Right ventricle myocardium superior (tissue), 1 donor: ENCODE measurements around the gene DNAJC11. TPM values are rescaled to one million over a fixed set of nuclear protein-coding genes. Genes with fewer than 3 reads are reported as not detected.
A peak's percentile ranks its signal among the peaks of the same experiment; 100 is the strongest.
"Not testable (repeated sequence)": the region's sequence is repeated elsewhere in the genome, so short reads cannot be mapped to it uniquely, and the experiment has no call there.

Experiments used
- ATAC-seq: fragments of 200-7000 bp; cut with Tn5 transposase; one replicate; pipeline ENCODE4 v1.9.1; 2020; ENCODE audit warnings: mild to moderate bottlenecking; ENCODE audit not compliant: poor library complexity
- DNase-seq: peaks from one replicate; pipeline ENCODE4 v3.0.0-alpha.2; 2020
- intact Hi-C: fragments of 100-400 bp; cut with DNase I; formaldehyde crosslinking; loops from one replicate; pipeline ENCODE4 v1.11.2; 2022
- total RNA-seq: library from RNA; stranded (reverse); fragmentation: NEBNext Ultra II Directional; extraction: Animal tissue kit (Norgen Biotek cat#: 25700); gene quantifications from one replicate; pipeline ENCODE4 v1.2.1, GENCODE V29; 2021
- donor health status: DM: no; HTN: yes; CAD: no; lungs with severe emphysema.

DNAJC11 gene
- total RNA-seq, 1 donor from 2014 or later: 74.0 TPM

DNA sequence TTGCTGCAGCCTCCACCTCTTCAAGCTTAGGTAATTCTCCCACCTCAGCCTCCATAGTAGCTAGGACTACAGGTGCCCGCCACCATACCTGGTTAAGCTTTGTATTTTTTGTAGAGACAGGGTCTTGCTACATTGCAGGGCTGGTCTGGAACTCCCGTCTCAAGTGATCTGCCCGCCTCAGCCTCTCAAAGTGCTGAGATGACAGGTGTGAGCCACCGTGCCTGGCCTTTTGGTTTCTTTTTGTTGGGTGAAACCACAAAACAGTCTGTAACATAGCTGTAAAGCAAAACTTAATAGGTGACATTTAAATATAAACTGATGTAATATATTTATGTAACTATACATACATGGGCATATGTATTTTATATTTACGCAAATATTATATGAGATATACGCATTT, 3.1 kb upstream of the DNAJC11 start:
- DNase-seq (no peak), ATAC-seq (no peak)
- intact Hi-C loops: no loop called here

GRCh38 chr1:6703016-6703415, 1.4 kb upstream of the DNAJC11 start:
- no peak for DNase-seq
- intact Hi-C loops: no loop called here
- ATAC-seq: no peak

DNA sequence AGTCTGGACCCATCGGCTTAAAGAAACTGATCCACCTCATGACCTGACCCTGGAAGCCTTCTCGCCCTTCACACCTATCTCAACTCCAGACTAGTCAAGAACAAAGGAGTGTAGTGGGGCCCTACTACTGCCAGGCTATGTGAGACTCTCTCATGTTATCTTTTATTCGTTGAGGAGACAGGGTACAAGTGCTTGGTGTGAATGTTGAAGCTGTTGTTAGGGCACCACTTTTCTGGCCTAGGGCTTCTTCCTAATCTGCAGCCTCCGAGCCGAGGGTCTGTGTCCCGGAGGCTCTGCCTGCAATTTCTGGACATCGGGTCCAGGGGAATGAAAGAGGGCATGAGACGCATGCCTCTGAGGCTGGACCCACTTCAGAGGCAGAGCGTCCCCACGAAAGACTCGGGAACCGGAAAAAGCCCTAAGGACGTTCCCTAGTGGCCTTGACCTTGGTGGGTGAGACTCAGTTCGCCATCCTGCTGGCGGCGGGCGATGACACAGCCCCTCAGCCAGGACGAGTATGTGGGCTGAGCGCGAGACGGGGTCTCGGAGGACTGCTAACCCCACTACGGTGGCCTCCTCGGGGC, 671 bp downstream of the DNAJC11 start:
- ATAC-seq (no peak), DNase-seq (no peak)
- intact Hi-C loops: no loop called here

DNA sequence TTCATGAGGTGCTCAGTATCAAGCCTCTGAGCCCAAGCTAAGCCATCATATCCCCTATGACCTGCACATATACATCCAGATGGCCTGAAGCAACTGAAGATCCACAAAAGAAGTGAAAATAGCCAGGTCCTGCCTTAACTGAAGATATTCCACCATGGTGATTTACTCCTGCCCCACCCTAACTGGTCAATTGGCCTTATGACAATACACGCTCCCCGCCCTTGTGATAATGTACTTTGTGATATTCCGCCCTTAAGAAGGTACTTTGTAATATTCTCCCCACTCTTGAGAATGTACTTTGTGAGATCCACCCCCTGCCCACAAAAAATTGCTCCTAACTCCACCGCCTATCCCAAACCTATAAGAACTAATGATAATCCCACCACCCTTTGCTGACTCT, 1.7 kb downstream of the DNAJC11 start:
- ATAC-seq, intact Hi-C loops, DNase-seq: not testable (repeated sequence)

GRCh38 chr1:6695868-6696267, 5.7 kb downstream of the DNAJC11 start:
- DNase-seq: no peak
- intact Hi-C loops: no loop called here
- ATAC-seq: no peak

GRCh38 chr1:6694121-6694713, 7.4 kb downstream of the DNAJC11 start:
- ATAC-seq (no peak), DNase-seq (no peak)
- intact Hi-C loops: no loop called here

DNA sequence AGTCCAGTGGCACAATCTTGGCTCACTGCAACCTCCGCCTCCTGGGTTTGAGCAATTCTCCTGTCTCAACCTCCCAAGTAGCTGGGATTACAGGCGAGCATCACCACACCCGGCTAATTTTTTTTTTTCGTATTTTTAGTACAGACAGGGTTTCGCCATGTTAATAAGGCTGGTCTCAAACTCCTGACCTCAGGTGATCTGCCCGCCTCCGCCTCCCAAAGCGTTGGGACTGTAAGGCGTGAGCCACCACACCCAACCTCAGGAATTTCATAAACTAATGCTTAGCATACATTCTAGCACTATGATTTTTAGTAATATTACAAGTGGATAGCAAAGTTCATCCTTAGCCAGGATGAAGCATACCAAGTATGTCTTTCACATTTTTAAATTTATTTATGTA, 8.7 kb downstream of the DNAJC11 start:
- intact Hi-C loops: no loop called here
- ATAC-seq (no peak), DNase-seq (no peak)

DNA sequence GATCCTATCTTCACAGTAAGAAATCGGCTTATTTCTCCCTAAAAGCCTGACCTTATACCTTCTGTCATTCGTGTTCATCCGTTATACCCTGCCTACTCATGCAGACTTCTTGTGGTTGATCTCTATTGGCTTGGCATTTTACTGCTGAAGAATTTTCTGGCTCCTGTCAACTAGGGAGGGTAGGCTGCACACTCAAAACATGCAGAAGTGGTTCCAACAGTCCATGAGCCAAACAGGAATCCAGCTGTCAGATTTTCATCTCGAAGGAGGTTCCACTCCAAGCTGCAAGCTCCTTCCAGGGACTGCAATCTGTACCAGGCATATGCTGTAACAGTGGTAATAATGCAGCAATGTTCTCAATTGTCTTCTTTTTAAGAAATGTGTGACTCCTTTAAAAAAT, 10.1 kb downstream of the DNAJC11 start:
- DNase-seq (no peak), ATAC-seq (peak; percentile 60)

GRCh38 chr1:6690186-6690585, 11.4 kb downstream of the DNAJC11 start:
- ATAC-seq (no peak), DNase-seq (no peak)
- intact Hi-C loops: no loop called here

More for the DNA sequence above, 10.1 kb downstream of the DNAJC11 start:
- intact Hi-C loops: no loop called here

- DNase-seq: no peak
- no peak for ATAC-seq
- intact Hi-C loops: no loop called here
These were observed 12.9 kb downstream of the DNAJC11 start for GRCh38 chr1:6688757-6689156.

DNA sequence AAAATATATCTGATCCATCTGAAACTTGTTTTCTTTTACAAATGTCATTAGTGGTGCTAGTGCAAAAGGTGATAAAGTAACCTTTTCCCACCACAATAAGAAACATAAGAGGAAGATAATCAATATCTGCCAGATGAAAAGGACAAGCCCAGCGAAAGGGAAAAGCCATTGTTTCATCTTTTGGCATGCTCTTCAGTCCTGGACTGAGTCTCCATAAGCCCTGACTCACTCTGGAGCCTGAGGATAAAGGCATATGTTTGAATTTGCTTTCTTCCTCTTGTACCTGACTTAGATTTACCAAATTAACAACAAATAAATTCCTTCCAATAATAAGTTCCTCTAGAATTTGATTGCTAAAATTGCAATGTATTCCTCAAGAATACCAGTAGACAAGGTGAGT, 13.6 kb downstream of the DNAJC11 start:
- no peak for DNase-seq
- intact Hi-C loops: no loop called here
- ATAC-seq: no peak

- no peak for DNase-seq
- intact Hi-C loops: no loop called here
These were observed 15.3 kb downstream of the DNAJC11 start for GRCh38 chr1:6686294-6686693.

DNA sequence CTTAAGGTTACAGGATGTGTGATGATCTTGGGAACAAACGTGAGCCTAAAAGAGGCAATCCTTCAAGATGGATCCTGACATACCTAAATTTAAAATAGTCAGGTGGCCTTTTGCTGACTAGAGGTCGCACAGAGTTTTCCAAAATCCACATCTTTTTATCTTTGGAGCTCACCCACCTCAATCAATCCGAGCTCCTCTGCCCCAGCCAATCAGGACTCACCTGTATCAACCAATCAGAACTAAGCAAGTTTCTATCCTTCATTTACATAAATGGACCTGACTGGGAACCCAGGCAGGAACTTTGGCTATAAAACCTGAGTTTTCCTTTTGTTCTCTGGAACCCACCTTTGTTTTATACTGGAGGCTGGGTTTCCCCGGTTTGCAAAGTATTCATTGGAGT, 16.2 kb downstream of the DNAJC11 start:
- intact Hi-C loops: no loop called here
- ATAC-seq (no peak), DNase-seq (no peak)

More at GRCh38 chr1:6686294-6686693, 15.3 kb downstream of the DNAJC11 start:
- peak; percentile 85 for ATAC-seq

GRCh38 chr1:6683434-6683833, 18.2 kb downstream of the DNAJC11 start:
- intact Hi-C loops: no loop called here
- DNase-seq (no peak), ATAC-seq (no peak)

- DNase-seq: no peak
- peak; percentile 32 for ATAC-seq
- intact Hi-C loops: no loop called here
These were observed 25.7 kb downstream of the DNAJC11 start for GRCh38 chr1:6675941-6676340.

- no peak for DNase-seq
- ATAC-seq: no peak
- intact Hi-C loops: no loop called here
These were observed 26.8 kb downstream of the DNAJC11 start for GRCh38 chr1:6674771-6675170.

GRCh38 chr1:6673816-6674398, 27.7 kb downstream of the DNAJC11 start:
- ATAC-seq (no peak), DNase-seq (no peak)
- intact Hi-C loops: no loop called here

DNA sequence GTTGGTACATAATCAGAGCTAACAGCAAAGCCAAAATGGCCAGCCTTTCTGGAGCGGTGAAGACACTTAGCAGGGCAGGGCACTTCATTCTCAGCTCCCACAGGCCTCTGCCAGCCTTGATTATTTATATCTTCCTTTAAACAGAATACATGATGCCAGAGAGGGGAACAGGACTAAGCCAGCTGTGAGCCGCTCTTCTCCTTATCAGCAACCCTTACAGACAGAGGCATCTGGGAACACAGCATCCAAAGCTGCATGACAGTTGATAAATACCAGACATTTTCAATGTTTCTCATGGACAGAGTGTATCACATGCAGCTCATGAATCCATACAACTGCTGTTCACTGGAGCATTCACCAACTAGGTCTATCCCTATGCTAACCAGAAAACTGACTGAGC, 29.1 kb downstream of the DNAJC11 start:
- peak; percentile 57 for DNase-seq
- intact Hi-C loops: no loop called here
- ATAC-seq: peak; percentile 91

GRCh38 chr1:6668503-6668902, 33.1 kb downstream of the DNAJC11 start:
- intact Hi-C loops: no loop called here
- ATAC-seq: no peak
- DNase-seq: no peak

DNA sequence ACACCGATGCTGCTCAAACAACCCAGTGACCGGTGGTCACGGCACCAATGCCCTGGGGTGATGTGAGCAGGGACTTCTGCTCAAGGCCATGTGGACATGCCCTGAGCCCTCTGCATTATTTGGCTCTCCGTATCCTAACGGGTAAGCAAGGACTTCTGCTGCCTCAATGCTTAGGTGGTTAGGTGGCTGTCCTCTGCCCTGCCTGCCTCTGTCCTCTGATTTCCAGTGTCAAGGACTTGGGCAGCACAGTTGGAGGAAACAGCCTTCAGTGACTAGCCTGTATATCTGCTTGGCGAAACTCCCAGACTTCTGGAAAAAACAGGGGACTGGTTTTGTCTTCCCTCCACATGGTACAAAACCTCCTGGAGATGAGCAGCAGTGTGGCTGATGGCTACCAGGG, 34.5 kb downstream of the DNAJC11 start:
- DNase-seq (no peak), ATAC-seq (peak; percentile 84)
- intact Hi-C loops: no loop called here

- DNase-seq (no peak), ATAC-seq (peak; percentile 33)
- intact Hi-C loops: no loop called here
These were observed 34.9 kb downstream of the DNAJC11 start for GRCh38 chr1:6666696-6667095.
